Measurements from ENCODE around the gene TRAF3IP3.

Gene TRAF3IP3, protein sequence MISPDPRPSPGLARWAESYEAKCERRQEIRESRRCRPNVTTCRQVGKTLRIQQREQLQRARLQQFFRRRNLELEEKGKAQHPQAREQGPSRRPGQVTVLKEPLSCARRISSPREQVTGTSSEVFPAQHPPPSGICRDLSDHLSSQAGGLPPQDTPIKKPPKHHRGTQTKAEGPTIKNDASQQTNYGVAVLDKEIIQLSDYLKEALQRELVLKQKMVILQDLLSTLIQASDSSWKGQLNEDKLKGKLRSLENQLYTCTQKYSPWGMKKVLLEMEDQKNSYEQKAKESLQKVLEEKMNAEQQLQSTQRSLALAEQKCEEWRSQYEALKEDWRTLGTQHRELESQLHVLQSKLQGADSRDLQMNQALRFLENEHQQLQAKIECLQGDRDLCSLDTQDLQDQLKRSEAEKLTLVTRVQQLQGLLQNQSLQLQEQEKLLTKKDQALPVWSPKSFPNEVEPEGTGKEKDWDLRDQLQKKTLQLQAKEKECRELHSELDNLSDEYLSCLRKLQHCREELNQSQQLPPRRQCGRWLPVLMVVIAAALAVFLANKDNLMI

DNA sequence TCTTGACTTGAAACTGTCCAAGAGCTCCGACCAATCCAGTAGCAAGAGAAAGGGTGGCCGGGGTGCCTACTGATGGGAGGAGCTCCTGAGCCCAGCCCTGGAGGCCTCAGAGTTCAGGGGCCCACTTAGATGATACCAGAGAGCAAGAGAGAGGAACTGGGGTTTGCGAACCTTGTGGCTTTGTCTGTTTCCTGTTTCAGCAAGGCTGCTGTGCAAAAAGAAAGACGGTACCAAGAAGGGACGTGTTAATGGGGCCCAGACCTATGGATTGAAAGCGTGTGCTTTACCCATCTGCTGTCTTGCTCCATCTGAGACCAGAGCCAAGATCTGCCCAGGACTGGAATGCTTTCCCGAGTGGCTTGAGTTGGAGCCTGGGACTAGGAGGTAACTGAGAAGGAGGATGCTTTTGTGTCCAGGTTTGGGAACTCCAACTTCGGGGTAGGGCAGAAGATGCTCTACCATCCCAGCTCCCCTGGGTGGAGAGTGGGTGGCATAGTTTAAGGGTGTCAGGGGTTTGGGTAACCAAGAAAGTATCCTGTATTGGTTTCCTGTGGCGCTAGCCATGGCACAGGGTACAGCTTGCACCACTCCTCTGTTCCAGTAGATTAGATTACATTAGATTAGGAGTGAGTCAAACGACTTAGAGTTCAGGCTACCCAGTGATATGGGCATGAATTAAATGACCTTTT, at the start of gene TRAF3IP3:
TRAF3IP3 (plus strand) TSS at position 128 of the 689 bp plus-strand sequence. CDS start 3,987 bp downstream, outside the sequence.
- DNase-seq = no peak

DNA sequence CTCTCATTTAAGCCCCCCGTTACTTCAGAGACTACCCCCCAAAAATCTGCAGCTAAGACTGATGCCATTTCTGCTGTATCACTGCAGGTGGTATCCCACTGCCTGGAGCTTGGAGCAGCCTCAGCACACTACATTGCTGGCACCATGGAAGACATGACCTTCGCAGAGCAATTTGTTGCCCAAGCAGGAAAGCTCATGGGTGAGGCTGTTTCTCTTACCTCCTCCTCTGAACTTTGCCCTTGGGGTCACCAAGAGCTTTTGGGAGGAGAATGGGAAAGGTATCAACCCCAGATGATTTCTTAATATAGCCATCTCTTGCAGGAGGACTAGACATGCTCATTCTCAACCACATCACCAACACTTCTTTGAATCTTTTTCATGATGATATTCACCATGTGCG, 49.2 kb upstream of the TRAF3IP3 start:
- no peak for DNase-seq

DNA sequence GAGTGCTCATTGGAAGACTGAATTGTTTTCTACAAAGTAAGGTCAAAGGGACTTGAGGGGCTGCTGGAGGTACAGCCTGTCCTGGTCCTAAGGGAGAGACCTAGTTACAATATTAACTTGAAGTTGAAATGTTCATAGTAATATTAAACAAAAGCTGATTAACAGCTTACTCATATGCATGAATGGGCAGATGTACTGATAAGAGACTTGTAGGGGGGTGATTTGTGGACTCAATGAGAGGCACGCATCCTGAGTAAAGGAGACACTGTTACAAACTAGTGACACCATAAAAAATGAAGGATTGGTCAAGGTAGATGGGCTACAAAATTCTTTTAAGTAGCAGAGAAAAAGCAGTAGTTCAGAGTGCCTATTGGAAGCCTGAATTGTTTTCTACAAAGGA, 48.5 kb upstream of the TRAF3IP3 start:
- DNase-seq = no peak

DNA sequence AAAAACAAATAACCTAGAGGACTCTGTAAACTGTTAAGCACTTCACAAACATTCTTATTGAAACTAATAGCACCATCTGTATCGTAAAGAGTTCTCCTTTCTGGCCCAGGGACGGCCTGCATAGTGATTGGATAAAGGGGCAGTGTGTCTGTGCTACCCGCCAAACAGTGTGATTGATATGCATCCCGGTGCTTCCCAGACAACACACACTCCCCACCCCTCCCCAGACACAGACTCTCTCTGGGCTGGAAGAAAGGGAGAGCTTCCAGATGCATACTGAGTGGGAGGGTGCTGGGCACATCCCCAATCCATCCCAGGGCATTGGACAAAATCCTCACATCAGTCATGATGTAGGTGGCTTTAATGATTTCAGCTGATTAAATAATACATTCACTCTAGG, 47.6 kb upstream of the TRAF3IP3 start:
- DNase-seq = no peak

DNA sequence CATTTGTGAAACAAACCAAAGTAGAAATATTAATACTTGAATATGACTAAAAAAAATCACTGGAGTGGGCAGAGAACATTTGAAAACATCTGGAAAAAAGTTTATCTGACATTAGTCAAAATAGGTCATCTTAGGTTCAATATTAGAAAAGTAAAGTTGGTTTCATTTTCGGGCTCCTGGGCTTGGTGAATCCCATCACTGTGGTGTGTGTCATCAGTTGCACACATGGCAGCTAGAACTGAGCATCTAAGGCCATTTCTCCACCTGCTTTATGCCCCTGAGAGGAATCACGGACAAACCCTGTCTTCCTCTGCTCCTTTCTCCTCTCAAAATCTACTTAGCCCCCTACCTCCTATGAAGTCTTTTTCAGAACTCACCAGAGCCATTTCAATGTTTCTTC, 45.8 kb upstream of the TRAF3IP3 start:
- DNase-seq = no peak

DNA sequence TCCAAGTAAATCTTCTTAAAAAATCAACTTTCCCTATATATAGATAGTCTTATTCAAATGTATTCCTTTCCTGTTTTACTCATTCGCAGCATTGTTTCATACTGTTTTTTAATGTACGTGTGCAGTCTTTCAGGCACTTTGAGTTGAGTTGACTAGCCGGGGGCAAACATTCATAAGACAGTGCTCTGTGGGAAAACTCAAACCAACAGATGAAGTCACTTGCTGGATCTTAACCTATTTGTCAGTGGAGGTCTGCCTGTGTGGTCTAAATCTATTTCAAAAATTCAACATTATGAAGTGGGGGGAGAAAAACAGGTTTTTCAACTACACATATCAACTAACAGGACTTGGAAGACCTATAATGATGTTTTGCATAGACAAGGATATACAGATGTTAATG, 45.0 kb upstream of the TRAF3IP3 start:
- DNase-seq = no peak

DNA sequence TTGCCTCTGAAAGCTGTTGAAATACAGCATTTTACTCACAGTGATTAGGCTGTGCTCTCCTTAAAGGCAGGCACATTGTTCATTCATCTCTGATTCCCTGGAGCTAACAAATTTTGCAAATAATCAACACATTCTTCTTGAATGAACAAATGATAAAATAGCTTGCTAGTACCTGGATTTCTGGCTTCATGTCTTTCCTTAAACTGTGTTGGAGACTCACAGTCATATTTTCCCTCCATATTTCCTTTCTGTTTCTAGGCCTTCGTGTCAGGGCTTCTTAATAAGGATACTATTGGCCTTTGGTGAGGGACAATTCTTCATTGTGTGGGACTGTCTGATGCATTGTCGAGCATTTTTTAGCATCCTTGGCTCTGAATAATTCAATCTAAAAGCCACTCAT, 41.5 kb upstream of the TRAF3IP3 start:
- no peak for DNase-seq

DNA sequence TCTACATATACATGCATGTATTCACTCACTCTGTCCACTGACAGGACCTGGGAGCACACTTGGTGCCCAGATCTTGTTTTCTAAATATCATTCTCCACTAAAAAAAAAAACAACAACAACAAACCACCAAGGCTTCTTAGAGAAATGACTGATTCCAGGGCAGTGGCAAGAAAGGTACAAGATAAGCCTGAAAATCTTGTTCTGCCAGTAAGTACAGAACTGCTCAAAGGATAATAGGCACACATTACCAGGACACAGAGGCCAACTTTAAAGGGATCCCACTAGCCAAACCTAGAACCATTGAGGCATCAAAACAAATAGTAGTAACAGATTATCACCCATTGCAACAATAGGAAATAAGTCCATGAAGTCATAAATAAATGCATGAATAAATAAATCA, 40.5 kb upstream of the TRAF3IP3 start:
- no peak for DNase-seq

DNA sequence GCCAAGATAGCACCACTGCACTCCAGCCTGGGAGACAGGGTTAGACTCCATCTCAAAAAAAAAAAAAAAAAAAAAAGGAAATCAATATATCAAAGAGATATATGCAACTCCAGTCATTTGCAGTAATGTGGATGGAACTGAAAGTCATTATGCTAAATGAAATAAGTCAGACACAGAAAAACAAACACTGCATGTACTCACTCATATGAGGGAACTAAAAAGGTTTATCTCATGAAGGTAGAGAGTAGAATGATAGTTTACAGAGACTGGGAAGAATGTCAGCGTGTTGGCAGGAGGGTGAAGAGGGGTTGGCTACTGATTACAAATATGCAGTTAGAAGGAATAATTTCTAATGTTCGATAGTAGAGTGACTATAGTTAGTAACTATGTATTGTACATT, 38.0 kb upstream of the TRAF3IP3 start:
- DNase-seq = no peak

DNA sequence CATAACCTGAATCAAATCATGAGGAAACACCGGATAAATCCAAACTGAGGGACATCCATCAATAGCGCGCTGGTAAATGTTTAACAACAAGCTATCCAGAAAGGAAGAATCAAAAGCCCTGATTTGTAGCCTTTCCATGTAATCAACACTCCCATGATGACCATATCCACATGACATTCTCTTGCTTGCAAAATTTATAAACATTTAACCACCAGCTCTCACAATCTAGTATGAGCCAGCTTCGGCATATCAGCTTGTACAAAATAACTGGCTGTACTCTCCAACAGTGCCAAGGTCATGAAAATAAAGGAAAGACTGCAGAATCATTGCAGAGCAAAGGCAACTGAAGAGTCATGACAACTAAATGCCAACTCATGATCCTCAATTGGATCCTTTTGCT, 35.5 kb upstream of the TRAF3IP3 start:
- no peak for DNase-seq

DNA sequence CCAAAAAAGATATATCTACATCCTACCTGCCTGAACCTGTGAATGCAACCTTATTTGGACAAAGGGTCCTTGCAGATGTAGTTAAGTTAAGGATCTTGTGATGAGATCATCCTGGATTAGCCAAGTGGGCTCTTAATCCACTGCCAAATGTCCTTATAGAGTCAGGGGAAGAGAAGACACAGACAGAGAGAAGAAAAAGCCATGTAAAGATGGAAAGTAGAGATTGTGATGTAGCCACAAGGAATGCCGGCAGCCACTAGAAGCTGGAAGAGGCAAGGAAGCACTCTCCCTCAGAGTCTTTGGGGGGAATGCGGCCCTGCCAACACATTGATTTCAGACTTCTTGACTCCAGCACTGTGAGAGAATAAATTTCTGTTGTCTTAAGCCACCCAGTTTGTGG, 35.0 kb upstream of the TRAF3IP3 start:
- DNase-seq = no peak

DNA sequence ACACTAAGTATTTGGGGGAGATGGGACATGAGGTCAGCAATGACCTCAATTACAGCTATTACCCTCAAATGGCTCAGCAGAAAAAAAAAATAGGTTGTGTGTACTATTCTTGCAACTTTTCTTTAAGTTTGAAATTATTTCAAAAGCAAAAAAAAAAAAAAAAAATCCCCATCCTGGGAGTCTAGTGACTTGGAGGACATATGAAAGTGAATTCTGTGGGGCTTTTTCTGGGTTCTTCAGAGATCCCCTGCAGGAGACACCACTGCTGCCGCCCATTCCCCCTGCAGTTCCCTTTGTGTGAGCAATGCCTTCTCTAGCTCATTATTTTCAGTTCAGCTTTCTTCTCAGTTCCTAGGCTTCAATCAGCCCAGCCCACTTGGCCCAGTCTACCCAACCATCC, 34.5 kb upstream of the TRAF3IP3 start:
- DNase-seq = no peak

DNA sequence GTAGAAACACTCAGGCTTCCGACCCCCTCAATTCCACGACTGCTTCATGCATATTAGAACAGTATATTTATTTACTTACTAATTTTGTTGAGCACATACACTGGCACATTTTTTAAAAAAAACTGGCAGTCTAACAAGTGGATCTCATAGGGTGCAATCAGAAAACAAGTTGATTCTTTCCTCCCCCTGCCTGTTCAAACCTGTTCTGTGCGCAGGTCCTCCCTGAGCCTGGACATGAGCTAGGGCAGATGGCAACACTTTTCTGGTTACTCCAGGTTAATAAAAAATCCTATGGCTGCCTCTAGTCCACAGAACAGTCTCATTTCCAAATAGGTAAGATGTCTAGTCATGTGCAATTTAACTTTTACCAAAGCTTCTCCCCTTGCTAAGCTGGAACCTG, 32.6 kb upstream of the TRAF3IP3 start:
- no peak for DNase-seq

DNA sequence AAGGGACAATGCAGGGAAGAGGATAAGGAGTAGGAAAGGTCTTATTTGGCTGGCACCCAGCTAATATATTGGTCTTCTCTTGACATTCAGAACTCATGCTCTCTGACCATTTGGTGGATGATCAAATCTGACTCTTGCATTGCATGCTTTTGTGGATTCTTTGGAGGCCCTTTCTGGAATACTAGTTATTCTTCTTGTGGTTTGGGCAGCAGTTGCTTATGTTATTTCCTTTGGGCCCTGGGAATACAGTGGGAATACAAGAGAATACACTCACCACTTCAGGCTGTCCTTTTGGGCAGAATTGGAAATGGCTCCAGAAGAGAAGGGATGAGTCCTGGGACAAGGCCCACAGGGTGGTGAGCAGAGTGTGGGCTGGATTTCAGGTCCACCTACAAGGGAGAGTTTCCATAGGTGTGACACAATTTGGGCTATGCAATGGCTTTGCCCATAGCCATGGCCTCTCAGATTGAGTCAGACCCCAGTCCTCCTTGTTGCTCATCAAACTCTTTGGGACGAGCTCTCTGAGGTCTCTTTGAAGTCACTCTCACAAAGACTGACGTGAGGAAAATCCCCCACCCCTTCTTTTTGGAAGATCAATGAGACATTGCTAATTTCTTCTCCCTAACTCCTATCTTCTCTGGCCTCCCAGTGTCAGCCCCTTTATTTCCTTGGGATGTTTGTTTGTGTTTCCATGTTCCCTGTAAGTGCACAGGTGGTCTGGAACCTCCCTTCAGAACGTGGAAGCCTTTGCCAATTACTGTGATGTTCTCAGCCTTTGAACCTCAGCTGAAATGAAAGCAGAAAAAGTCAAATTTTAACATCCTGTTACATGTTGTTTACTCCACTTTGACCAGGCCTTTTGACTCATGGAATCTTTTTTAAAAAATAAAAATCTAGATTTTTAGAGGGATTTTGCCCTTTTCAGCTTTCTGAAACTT, 31.8 kb upstream of the TRAF3IP3 start:
- no peak for DNase-seq

DNA sequence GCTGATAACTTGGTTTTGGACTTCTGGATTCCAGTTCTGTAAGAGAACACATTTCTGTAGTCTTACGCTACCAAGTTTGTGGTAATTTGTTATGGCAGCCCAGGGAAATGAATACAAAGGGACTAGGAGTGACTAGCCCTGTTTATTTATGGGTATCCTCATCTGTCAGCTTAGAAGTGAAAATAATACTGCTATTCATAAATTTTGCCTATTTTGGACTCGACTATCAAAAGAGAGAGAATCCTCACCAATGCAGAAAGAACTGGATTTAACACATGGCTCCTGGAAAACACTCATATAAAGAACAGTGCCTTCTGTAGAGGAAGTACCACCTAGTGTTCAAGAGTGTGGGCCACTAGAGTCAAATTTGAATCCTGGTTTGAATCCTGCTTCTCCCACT, 28.6 kb upstream of the TRAF3IP3 start:
- no peak for DNase-seq

DNA sequence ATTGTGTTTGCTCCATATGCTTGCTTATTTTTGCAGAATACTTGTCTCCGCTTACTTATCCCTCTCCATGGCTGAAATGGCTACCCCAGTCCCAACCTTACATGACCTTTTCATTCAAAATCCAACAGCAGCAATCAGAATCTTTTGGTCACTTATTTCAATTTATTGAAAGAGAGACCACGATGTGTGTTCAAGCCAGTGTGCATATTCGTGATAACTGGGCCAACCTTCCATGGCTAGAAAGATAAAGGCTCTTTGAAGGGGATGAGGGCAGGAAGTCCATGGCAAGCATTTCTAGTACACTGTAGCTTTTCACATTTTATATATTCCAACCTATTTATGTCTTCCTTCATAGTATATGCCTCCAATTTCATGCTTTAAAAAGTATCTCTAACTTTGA, 28.1 kb upstream of the TRAF3IP3 start:
- DNase-seq = no peak

DNA sequence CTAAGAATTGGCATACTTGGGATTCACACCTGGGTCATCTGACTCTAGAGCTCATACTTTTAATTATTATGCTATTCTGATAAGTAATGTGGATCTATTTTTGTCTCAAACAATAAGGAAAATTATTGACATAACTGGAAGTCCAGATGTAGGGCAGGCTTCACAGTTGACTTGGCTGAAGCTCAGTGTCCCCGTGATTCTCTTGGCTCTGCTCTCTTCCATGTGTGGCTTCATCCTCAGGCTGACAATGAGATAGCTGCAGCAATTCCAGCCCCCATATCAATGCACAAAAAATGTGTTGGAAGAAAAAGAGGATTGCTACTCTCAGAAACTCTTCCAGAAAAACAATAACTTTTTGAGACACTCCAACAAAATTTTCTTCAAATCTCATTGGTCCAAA, 27.4 kb upstream of the TRAF3IP3 start:
- DNase-seq = no peak

DNA sequence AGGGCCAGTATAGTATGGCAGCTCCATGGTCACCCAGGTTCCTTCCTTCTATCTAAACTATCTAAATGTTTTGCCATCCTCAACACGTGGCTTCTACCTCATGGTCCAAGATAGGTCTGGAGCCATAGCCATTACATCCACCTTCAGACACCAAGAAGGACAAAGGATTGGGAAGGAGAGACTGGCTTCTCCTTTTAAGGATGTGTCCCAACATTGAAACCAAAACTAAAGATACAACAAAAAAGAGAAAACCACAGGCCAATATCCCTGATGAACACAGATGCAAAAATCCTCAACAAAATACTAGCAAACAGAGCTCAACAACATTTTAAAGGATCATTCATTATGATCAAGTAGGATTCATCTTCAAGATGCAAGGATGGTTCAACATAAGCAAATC, 26.4 kb upstream of the TRAF3IP3 start:
- no peak for DNase-seq

DNA sequence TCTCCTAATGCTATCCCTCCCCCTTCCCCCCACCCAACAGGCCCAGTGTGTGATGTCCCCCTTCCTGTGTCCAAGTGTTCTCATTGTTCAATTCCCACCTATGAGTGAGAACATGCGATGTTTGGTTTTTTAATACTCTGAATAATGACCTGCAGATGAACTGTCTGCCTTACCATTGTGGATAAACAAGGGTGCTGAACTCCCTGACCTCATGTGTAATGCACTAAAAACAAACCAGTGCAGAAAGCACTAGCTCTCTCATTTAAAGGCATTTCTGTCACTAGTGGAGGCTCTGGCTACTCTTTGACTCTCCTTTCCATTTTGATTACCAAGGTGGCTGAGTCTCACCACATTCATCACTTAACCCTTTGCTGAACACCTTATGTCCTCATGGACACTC, 23.1 kb upstream of the TRAF3IP3 start:
- DNase-seq = no peak

DNA sequence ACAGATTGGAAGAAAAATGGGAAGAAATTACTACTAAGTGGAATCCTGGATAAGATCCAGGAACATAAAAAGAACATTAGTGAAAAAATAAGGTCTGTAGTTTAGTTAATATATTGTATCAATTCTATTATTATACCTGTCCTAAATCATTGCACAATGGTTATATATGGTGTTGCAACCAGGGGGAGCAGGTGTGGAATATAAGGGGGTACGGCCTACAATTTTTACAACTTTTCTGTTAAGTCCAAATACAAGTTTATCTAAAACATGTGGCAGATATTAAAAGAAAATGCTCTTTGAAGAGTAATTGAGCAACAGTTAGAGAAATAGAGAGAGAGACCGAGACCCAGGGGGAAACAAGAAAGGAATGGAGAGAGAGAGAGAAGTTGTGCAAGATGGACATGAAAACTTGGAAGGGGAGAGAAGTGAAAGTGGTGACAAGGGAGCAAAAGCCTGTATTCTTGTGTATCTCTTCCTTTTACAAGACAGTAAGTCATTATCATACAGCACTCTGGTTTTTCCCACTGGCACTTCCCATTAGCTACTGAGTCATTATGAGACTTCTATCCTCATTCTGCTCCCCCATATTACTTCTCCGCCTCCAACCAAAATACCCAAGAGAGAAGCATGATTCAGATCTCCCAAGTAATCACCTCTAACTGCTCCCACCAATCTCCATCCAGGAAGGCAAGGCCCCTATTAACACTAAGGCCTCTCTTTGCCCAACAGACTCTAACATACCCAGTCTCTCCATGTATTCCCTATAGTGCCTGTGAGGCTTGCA, 22.3 kb upstream of the TRAF3IP3 start:
- no peak for DNase-seq

DNA sequence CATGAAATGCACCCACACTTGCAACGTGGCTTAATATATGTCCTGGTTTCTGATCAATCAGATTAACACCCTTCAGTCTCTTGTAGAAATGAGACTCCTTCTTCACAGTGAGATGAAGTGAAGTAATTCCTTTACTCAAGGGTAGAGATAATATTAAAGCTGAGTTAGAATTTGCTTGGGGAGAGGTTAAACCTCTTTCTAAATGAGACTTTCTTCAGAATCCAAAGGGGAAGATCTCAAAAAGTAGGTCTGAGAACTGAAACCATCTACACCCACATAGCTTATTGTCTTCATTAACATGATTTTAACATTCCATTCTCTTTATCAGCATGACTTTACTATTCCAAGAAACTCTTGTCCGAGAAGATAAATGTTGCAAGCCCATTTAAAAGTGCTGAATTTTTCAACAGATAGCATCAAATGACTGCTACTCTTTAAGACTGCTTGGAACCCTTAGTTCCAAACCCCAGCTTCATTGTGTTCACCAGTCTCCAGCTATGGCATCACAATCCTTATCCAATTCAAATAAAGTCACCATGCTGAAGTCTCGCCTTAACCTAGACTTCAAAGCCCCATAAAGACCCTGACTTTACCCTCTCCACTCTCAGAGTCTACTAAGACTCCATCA, 19.2 kb upstream of the TRAF3IP3 start:
- no peak for DNase-seq

DNA sequence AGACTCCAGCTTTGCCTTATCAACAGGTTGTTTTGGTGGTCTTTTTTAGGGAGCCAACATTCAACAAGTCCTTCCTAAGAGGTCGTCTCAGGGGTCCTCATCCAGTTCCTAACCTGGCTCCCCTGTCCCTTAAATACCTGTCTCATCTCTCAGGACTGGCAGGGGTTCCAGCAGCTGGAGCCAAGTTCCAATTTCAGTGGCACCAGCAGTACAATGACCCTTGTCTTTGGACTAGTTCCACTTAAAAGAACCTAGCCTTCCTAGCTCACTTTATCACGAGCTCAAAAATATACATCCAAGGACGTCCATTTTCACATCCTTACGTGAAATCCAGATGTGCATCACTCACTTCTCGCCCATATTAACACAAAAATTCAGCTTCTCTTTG, 18.7 kb upstream of the TRAF3IP3 start:
- DNase-seq = no peak

All from NCI-H446 (cell line).